ENCODE results near the gene FASLG. TPM values are rescaled to one million over a fixed set of nuclear protein-coding genes. Genes with fewer than 3 reads are reported as not detected.
"Not testable (repeated sequence)": the region's sequence is repeated elsewhere in the genome, so short reads cannot be mapped to it uniquely, and the experiment has no call there.

FASLG gene
- total and polyA plus RNA-seq, 8 donors = 0.21 to 1.4 (median 0.55) TPM; not detected in 1

DNA sequence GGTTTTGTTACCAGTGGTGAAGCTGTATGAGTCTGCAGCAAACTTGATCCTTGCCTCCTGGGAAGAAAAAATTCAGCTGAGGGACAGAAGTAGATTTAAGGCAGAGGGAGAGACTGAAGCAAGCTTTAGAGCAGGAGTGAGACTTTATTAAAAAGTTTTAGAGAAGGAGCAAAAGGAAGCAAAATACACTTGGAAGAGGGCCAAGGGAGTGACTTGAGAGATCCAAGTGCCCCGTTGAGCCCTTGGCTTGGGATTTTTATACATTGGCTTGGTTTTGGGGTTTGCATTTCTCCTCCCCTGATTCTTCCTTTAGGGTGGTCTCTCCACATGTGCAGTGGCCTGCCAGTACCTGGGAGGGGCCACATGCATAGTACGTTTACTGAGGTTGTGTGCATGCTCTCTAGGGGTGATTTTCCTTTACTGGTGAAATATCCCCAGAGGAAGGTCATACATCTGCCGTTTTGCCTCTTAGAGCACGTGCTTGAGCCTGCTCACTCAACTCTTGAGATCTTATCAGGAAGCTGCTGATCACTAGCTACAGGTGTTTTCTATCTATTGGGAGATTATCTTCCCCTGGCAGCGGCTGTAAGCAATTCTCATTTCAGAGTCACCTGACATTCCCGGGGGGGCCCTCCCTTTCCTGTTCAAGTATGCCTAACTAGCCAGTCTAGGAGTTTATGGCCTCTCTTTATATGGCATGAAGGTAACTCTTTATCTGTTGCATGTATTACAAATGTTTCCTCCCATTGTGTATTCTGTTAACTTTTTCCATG is 20.3 kb downstream of the FASLG start:
- H3K4me1 ChIP-seq = no peaks in the 10 kb centered on the region
- H3K4me3 ChIP-seq = no peak overlapping the region
- no peaks in the 10 kb centered on the region for H3K27me3 ChIP-seq
- H3K9me3 ChIP-seq = no peaks in the 10 kb centered on the region
- DNase-seq (no peak), ATAC-seq (no peak)
- no peaks in the 10 kb centered on the region for H3K36me3 ChIP-seq
- TF ChIP-seq, protein P1, sequence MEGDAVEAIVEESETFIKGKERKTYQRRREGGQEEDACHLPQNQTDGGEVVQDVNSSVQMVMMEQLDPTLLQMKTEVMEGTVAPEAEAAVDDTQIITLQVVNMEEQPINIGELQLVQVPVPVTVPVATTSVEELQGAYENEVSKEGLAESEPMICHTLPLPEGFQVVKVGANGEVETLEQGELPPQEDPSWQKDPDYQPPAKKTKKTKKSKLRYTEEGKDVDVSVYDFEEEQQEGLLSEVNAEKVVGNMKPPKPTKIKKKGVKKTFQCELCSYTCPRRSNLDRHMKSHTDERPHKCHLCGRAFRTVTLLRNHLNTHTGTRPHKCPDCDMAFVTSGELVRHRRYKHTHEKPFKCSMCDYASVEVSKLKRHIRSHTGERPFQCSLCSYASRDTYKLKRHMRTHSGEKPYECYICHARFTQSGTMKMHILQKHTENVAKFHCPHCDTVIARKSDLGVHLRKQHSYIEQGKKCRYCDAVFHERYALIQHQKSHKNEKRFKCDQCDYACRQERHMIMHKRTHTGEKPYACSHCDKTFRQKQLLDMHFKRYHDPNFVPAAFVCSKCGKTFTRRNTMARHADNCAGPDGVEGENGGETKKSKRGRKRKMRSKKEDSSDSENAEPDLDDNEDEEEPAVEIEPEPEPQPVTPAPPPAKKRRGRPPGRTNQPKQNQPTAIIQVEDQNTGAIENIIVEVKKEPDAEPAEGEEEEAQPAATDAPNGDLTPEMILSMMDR (IDR thresholded peaks at IDR 0.05) = no peak
- intact Hi-C loops (cut with DNase I) = no loop called here
- no peak overlapping the region for H3K27ac ChIP-seq

DNA sequence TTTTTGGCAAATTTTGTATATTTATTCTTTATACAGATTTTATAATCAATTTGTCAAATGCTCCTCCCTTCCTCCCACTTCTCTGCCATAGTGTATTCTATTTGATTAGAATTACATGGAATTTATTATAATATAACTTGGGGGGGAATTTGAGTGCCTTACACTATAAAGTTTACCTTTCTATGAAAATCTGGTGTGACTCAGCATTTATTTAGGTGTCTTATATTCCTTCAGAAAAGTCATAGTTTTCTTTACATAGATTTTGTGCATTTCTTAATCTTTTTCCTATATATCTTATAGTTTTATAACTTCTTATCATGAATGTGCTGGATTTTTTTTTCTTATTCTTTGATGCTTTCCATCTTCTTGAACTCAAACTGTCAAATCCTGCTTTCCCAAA is 21.3 kb downstream of the FASLG start:
- Histone ChIP-seq H3K36me3 (no peaks in the 10 kb centered on the region), H3K4me1 (no peaks in the 10 kb centered on the region), H3K27ac (no peak overlapping the region), H3K27me3 (no peaks in the 10 kb centered on the region), H3K9me3 (no peaks in the 10 kb centered on the region), H3K4me3 (no peak overlapping the region)
- DNase-seq = no peak
- TF ChIP-seq, protein P1 (IDR thresholded peaks at IDR 0.05) = no peak
- intact Hi-C loops (cut with DNase I) = no loop called here
- no peak for ATAC-seq

DNA sequence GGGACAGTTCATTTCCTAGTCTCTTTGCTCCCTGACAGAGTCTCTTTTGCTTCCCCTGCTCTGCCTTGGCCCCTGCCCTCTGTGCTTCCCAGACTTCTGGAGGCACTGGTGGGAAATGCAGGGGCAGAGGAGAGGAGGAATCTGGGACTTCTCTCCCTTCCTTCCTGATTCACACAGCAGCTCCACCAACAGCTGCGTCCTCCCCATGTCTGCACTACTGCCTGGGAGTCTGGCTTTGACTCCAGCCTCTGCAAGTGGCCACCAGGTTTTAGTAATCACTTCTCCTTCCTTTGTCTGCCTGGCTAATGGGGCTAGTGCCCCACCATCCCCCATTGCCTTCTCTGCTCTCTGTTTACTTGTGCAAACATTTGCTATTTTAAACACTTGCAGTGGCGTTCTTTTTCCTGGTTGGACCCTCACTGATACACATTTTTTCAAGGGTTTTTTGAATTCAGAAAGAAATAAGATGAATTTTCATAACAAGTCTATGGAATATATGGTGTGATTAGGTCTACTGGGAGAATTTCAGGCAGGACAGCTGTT is 21.9 kb downstream of the FASLG start:
- ATAC-seq = no peak
- intact Hi-C loops (cut with DNase I) = no loop called here
- no peak for DNase-seq
- Histone ChIP-seq H3K4me3 (no peak overlapping the region), H3K27me3 (no peaks in the 10 kb centered on the region), H3K36me3 (no peaks in the 10 kb centered on the region), H3K4me1 (no peaks in the 10 kb centered on the region), H3K9me3 (no peaks in the 10 kb centered on the region), H3K27ac (no peak overlapping the region)
- TF ChIP-seq, protein P1 (IDR thresholded peaks at IDR 0.05) = no peak

DNA sequence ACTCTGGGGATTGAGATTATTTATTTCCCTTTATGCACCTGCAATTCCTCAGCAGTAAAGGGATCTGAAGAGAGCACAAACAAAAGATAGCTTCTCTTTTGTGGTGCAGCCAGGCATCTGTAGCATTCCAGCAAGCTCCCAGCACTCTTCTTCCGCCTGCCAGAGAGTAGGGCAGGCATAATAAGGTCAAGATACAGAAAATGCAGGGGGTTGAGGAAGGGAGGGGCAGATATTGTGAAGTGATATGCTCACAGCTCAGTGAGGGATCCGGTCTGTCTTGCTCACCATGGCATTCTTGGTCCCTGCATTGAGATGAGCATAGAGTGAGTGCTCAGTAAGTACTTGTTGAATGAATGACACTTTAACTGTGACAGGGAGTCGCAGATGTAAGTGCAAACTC is 23.9 kb downstream of the FASLG start:
- TF ChIP-seq, protein P1 (IDR thresholded peaks at IDR 0.05) = no peak
- no peaks in the 10 kb centered on the region for H3K36me3 ChIP-seq
- no peak overlapping the region for H3K27ac ChIP-seq
- no peak overlapping the region for H3K4me3 ChIP-seq
- no peaks in the 10 kb centered on the region for H3K4me1 ChIP-seq
- no peaks in the 10 kb centered on the region for H3K27me3 ChIP-seq
- no peaks in the 10 kb centered on the region for H3K9me3 ChIP-seq
- DNase-seq = no peak
- intact Hi-C loops (cut with DNase I) = no loop called here
- no peak for ATAC-seq

DNA sequence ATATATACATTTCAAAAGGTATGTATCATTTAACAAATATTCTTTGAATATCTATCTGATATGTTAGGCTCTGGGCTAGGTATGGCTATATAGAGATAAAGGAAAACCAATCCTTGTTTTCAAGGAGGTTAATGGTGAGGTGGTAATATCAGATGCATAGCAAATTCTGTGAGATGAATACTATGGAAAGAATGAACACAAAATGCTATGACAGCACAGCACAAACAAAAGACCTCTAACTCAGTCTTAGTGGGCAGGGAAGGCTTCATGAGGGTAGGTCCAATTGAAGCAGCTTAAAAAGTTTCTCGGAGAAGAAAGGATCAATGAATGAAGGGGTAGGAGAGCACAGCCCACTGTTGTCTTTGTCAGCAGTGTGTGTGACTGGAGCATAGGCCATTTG is 27.2 kb downstream of the FASLG start:
- H3K4me1 ChIP-seq = no peaks in the 10 kb centered on the region
- DNase-seq (no peak), ATAC-seq (no peak)
- TF ChIP-seq, protein P1 (IDR thresholded peaks at IDR 0.05) = no peak
- intact Hi-C loops (cut with DNase I) = no loop called here
- no peak overlapping the region for H3K4me3 ChIP-seq
- no peak overlapping the region for H3K27ac ChIP-seq
- no peaks in the 10 kb centered on the region for H3K36me3 ChIP-seq
- H3K27me3 ChIP-seq = no peaks in the 10 kb centered on the region
- no peaks in the 10 kb centered on the region for H3K9me3 ChIP-seq

DNA sequence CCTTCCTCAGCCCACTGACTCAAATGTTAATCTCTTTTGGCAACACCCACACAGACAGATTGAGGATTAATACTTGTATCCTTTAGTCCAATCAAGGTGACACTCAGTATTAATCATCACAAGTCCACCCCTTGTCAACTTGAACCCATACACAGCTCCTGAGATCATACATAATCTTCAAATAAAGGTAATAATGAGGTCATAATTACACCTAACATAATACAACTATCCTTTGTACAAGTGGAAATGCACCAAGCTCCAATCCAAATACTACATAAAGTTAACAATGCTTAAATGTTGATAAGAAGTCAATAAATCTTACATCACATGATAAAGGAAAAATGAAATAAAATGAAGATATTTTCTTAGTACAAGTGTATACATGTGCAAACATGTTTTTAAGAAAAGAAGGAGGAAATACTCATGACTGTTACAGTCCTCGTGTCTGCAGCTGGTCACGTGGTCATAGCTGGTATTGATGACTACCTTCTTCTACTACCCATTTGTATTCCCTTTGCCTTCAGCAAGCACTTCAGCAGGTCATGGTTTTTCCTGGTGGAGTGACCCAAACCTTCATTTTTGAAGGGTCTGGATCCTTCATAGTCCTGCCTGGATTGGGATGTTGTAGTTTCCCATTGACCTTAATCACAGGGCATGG is 29.7 kb downstream of the FASLG start:
- ATAC-seq; H3K27ac ChIP-seq; H3K9me3 ChIP-seq; intact Hi-C loops (cut with DNase I); H3K27me3 ChIP-seq; DNase-seq; H3K4me1 ChIP-seq; H3K36me3 ChIP-seq; H3K4me3 ChIP-seq: not testable (repeated sequence)

DNA sequence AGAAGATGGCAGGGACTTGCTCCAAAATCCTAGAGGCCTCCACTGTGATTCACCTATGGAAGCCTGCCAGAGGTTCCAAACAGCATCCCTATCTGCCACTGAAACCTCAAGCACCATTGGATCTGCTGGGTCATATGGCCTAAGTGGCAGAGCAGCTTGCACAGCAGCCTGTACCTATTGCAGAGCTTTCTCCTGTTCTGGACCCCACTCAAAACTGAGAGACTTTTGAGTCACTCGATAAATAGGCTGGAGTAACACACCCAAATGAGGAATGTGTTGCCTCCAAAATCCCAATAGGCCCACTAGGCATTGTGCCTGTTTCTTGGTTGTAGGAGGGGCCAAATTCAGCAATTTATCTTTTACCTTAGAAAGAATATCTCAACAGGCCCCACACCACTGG is 32.0 kb downstream of the FASLG start:
- intact Hi-C loops (cut with DNase I); H3K27ac ChIP-seq; H3K9me3 ChIP-seq; H3K36me3 ChIP-seq; H3K27me3 ChIP-seq; ATAC-seq; DNase-seq; H3K4me3 ChIP-seq; H3K4me1 ChIP-seq: not testable (repeated sequence)

Measured in left lung (tissue), 10 donors.